GM15510 (cell line): ENCODE data around the gene NTM.

ENCODE experiments used
- POLR2A ChIP-seq: IDR thresholded peaks from 3 replicates; pipeline ENCODE4 v1.6.1; 2011; ENCODE audit warnings: borderline replicate concordance; ENCODE audit not compliant: insufficient read length; ENCODE audit errors: extremely low read depth

NTM gene

GRCh38 chr11:132205006-132205405, 834.6 kb downstream of the NTM start:
- TF ChIP-seq POLR2A = no peak

GRCh38 chr11:132205496-132205895, 835.1 kb downstream of the NTM start:
- no peak for TF ChIP-seq POLR2A

GRCh38 chr11:132206993-132207392, 836.6 kb downstream of the NTM start:
- TF ChIP-seq POLR2A = no peak

- no peak for TF ChIP-seq POLR2A
These were observed 838.2 kb downstream of the NTM start for GRCh38 chr11:132208477-132209055.

- no peak for TF ChIP-seq POLR2A
These were observed 841.1 kb downstream of the NTM start for GRCh38 chr11:132211479-132211878.

- TF ChIP-seq POLR2A = no peak
These were observed 847.4 kb downstream of the NTM start for GRCh38 chr11:132217856-132218255.

GRCh38 chr11:132220474-132220873, 850.1 kb downstream of the NTM start:
- no peak for TF ChIP-seq POLR2A

- no peak for TF ChIP-seq POLR2A
These were observed 851.9 kb downstream of the NTM start for GRCh38 chr11:132222345-132222744.

- TF ChIP-seq POLR2A = no peak
These were observed 856.1 kb downstream of the NTM start for GRCh38 chr11:132226522-132226921.

- TF ChIP-seq POLR2A = no peak
These were observed 858.4 kb downstream of the NTM start for GRCh38 chr11:132228746-132229325.

- TF ChIP-seq POLR2A = no peak
These were observed 861.4 kb downstream of the NTM start for GRCh38 chr11:132231656-132232347.

- no peak for TF ChIP-seq POLR2A
These were observed 864.5 kb downstream of the NTM start for GRCh38 chr11:132234878-132235277.

- TF ChIP-seq POLR2A = no peak
These were observed 867.4 kb downstream of the NTM start for GRCh38 chr11:132237781-132238180.

- no peak for TF ChIP-seq POLR2A
These were observed 868.0 kb downstream of the NTM start for GRCh38 chr11:132238331-132238866.

GRCh38 chr11:132240374-132240773, 870.0 kb downstream of the NTM start:
- no peak for TF ChIP-seq POLR2A

- no peak for TF ChIP-seq POLR2A
These were observed 872.2 kb downstream of the NTM start for GRCh38 chr11:132242632-132243031.
